ENCODE results near the gene TTC7B.

The TTC7B gene

DNA sequence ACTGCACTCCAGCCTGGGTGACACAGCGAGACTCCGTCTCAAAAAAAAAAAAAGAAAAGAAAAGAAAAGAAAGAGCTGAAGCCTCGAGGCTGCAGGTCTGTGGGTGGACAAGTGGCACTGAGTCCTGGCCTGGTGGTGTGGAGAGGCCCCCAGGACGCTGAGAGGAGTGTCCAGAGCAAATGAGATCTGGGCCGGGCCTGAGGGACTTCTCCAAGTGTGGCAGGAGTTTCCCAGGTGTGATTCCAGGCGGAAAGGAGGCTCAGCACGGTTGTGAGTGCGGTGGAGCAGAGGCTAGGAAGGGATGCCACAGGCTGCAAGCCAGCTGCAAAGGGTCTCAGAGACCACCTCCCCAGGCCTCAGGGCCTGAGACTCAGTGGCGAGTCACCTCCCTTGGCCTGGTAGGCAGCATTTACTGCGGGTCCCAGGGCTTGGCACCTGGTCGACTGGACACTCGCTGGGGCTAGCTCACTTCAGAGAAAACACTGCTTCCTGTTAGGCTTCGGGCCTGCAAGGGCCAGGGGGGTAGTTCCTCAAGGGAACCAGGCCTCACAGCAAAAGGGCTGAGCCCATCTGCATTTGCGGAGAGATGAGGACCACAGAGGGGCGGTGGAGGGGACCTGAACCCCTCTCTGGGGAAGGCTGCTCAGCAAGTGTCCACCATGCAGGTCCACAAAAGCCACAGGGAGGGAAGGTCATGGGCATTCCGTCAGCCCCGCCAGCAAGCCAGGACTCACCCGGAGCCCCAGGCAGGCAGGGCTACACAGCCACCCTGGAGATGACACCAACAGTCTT, 11.7 kb downstream of the TTC7B start:
- no peak for DNase-seq

DNA sequence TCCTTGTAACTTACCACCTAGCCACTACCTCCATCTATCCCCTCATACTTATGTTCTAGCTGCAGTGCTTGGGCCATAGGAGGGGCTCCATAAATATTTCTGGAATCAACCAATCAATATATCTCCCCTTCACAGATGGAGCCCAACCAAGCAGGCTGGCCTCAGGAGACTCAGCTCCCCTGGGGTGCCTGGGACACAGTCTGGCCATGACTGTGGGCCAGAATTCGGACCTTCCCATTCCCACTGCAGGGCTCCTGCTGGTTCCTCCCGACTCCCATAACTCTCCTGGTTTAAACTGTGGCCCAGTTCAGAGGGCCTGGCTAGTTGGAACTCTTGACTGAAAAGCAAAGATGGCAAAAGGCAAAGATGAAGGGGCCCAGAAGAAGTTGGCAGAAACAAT, 13.0 kb downstream of the TTC7B start:
- DNase-seq, result no peak

DNA sequence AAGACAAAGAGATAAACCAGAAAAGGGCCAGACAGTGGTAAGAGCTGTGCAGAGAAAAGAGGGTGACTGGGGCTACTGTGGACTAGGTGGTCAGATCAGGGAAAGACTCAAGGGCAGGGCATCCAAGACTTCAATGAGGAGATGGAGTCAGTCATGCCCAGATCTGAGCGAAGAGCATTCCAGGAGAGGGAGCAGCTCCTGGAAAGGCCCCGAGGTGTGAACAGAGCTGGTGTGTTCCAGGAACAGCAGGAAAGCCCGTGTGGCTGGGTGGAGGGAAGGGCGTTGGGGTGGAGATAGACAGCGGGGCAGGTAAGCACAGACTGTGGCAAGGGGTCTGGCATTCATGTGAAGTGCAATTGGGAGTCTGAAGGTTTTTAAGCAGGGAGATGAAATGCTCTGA, 16.8 kb downstream of the TTC7B start:
- DNase-seq, result no peak

DNA sequence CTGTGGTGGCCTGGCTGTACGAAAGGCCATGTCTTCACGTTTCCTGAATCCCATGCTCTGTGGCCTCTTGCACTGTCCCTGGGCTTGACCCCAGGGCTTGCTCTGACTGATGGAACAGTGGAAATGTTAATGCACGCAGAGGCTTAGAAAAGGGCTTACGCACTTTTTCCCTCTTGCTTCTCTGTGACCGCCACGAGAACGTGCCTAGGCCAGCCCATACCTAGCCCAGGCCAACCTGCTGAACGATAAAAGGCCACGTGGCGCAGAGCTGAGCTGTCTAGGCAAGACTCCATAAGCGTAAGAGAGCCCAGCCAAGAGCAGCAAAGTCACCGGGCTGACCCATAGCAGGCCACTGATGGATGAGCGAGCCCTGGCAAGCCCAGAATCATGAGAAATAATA, 18.3 kb downstream of the TTC7B start:
- no peak for DNase-seq

DNA sequence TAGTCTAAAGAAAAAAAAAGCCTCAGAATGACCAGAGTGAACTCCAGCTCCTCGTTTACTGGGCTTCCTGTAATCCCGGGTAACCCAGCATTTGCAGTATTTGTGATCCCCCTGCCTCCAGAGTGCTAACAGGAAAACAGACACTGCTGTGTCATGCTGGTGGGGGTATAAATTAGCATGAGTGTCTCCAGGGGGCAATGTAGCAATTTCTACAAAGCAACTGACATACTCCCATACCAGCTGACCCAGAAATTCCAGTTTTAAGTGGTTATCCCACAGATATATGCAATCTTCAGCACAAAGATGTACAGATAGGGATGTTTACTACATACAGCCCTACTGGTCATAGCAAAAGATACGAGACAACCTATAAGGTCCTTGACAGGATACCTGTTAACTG, 18.8 kb downstream of the TTC7B start:
- no peak for DNase-seq

DNA sequence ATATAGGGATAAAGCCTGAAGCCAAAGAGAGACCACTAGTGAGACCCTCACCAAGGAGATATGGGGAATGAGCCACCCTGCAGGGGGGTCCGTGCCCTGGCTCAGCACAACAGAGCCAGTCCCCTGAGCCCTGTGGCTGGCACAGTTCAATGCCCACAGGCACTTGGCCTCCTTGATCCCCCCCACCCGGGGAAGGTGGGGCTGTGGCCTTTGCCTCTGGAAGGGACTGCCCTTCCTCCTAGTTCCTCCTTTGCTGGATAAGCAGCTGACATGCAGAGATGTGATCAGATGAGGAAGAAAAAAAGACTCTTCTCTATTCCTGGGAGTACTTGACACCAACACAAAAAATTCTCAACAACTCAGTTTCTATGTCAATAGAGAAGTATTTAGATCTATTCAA, 19.9 kb downstream of the TTC7B start:
- no peak for DNase-seq

DNA sequence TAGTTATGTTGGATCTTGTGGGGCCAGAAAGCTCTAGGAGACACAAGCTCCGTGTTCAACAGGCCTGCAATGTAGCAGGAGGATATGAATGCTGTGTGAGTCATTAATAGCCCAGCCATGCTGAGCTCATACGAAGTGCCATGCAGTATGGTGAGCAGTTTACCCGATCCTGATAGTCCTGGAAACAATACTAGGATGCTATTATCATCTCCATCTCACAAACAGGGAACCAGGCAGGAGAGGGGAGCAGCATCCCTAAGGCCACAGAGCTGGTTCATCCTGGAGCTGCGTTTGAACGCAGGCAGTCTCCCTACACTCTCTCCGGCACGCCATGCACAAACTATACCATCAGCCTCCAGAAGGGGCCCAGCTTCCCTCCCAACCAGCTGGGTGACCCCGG, 20.5 kb downstream of the TTC7B start:
- DNase-seq, result no peak

DNA sequence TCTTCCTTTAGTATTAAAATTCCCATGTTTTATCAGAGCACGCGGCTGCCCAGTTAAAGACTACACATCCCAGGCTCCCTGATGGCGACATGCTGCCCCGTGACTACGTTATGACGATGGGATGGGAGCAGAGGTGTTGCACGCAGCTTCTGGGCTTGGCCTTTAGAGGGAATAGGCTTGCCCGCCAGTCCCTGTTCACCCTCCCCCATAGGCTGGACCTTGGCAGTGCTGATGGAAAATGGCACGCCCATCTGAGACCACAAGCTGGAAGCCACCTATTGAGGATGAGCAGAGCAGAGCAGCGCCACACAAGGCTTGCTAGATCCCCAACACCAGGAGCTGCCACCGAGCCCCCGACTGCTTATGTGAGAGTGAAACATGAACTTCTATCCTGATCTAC, 24.7 kb downstream of the TTC7B start:
- DNase-seq, result no peak

DNA sequence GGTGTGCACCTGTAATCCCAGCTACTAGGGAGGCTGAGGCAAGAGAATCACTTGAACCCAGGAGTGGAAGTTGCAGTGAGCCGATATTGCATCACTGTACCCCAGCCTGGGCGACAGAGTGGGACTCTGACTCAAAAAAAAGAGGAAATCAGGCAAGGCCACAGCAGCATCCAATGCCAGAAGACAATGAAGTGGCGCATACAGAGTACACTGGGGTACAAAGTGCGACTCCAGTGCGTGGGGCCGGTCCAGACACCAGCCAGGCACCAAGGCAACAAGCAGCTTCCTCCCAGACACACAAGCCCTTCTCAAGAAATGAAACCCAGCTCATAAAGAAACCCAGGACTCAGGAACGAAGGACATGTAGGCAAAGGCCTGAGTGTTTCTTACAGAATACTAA, 28.2 kb downstream of the TTC7B start:
- no peak for DNase-seq

DNA sequence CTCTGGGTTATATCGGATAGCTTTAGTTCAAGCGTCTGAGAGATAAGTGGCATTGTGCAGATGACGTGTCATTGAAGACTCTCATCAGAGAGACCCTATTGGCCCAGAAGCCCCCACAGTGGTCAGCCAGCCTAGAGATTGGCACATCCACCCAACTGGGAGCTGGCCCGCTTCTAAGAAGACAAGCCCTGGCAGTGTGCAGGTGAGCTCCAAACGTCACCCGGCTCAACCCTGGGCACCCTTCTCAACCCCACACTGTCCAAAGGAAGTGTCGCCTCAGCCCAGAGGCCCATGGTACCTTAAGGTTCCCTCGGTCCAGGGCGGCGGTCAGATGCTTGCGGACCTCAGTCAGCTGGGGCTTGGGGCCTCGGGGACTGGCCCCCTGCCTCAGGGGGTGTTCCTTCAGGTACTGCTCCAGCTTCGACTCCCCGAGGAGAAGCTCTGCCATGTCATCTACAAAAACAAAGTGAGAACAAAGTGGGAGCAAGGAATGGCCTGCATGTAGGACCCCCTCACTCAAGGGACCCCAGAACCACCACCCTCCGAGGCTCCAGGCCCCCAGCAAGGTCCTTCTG, 30.3 kb downstream of the TTC7B start:
- no peak for DNase-seq

DNA sequence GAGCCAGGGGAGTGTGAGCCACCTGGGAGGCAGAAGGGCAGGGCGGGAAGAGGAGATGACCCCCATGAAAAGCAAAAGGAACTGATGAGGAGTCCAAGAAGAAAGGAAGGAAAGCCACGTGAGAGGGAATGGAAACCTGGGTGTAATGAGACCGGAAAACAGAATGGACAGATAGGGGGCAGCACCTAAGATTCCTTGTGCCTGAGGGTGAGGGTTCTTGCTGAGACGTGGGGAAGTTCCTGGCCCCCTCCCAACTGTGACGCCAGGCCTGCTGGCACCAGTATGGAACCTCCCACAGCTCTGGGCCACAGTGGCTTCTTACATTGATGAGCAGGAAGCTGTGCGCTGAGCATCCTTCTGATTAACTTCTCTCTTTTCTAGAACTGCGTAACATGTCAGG, 30.8 kb downstream of the TTC7B start:
- DNase-seq, result no peak

DNA sequence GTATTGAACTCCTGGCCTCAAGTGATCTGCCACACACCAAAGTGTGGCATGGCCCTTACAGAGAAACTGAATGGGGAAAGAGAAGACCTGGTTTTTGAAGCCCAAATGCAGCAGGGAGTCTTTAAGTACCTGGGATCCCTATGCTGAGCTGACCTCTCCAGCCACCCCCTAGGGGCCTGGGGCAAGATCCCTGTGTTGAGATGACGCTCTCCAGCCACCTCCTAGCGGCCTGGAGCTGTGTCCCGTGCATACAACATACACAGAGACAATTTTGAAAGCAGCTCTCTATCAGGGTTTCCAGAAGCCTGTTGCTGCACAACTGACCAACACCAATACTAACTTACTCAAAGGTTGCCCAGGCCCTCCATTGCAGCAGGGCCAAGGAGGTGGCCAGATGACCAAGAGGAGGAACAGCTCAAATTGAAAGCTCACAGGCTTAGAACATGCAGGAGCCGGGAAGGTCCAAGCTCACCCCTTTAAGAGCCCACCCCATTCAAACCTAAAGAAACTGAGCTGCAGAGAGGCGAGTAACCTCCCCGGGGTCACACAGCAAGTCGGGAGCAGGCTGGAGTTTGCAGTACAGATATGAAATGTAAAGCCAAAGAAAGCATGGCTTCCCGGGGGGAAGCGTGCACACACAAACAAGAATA, 31.5 kb downstream of the TTC7B start:
- no peak for DNase-seq

DNA sequence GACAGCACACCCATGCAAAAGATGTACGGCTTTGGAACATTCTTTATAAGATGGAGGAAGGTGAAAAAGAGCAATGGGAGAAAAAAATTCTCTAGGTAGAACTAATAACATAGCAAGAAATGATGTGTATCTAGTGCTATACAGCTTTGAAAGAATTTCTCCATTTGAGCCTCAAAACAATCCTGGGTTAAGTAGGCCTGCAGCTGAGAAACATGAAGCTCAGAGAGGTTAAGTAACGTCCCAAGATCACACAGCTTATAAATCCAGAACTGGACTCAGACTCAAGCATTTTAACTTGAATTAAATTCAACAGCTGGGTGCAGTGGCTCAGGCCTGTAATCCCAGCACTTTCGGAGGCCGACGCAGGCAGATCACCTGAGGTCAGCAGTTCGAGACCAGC, 32.9 kb downstream of the TTC7B start:
- no peak for DNase-seq

DNA sequence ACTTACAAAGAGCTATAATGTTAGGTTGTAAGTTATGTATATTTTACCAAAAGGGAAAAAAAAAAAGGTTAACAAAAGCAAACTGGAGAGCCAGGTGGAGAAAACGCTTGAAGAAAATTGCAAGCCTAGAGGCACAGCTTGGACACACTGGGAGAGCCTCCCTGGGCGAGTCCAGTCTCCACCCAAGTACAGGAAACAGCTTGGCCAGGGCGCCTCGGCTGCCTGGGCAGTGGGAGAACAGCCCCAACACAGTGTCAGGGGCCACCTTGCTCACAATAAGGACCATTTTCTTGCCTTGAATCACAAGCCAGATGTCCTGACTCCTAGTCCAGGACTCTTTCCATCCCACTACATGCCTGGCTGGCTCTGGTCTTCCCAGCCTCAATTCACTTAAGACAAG, 33.3 kb downstream of the TTC7B start:
- DNase-seq, result no peak

DNA sequence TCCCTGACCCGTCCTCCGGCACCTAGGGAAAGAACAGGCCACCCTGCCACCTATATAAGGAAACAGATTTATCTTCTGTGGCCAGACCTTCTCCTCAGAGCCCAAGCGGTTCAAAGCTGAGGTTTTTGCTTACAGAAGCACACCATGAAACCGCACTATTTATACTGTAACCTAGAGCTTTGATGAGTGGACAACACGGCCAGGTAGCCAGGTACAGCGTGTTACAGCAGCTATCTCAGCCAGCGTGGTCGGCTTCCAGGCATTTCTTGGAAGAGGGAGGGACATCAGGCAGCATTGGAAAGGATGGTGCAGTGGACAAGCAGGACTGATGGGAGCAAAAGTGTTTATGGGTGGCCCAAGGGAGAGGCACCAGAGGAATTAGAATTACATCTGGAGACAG, 34.4 kb downstream of the TTC7B start:
- DNase-seq, result no peak

DNA sequence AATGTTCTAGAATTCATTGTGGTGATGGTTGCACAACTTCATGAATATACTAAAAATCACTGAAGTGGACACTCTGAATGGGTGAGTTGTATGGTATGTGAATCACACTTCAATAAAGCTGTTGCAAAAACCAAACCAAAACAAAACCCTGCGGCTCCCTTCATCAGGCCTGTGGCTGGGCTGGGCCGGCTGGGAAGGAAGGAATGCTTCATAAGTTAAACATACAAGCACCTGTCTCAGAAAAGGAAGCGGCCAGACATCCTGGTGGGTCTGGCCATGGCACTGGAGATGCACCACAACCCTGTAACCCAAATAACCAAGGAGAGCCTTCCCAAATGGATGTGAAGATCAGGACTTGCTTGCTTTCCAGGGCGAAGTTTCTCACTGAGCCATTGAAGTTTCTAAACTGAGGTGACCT, 34.9 kb downstream of the TTC7B start:
- no peak for DNase-seq

DNA sequence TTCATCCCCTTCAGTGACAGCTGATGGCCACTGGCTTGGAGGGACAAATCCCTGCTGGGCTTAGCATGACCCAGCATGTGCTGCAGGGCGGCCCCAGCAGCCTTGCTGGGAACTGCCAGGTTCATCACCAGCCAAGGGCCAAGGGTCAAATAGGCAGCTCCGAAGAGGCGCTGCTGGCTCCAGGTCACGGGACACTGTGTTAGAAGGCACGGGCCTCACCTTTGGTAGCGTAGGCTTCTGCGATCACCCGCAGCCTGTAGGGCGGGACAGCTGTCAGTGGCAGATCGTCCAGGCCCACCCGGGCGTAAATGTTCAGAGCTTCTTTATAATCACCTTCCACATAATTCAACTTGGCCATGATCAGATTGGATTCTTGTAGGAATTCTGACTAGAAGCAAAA, 35.7 kb downstream of the TTC7B start:
- no peak for DNase-seq

DNA sequence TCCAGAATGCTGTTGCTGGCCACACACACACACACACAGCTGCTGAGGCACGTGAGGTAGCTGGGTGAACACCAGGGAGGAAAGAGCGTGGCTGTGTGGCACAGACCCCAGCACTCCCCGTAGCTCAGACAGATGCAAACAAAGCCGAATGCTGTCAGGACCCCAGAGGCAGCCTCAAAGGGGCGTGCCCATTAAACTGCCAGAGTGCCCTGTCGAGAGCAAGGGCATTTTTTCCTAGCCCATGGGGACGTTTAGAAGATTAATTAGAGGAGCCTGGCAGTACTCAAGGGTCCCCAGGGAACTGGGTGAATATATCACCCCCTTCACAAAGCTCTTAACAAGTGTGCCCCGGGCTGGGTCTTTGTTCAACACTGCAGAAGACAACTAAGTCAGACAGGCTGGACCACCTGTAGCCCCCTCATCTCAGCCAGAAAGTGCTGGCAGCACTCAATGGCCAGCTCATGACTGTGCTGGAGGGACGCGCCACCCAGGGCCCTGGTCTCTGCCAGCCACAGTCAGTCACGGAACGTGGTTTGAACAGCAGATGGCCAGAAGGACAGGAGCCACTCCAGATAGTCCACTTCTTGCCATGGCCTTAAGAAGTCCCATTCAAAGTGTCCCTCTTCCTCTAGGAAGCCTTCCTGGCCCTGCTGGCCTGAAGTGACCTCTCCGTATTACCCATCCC, 37.5 kb downstream of the TTC7B start:
- peak; percentile 41 for DNase-seq

DNA sequence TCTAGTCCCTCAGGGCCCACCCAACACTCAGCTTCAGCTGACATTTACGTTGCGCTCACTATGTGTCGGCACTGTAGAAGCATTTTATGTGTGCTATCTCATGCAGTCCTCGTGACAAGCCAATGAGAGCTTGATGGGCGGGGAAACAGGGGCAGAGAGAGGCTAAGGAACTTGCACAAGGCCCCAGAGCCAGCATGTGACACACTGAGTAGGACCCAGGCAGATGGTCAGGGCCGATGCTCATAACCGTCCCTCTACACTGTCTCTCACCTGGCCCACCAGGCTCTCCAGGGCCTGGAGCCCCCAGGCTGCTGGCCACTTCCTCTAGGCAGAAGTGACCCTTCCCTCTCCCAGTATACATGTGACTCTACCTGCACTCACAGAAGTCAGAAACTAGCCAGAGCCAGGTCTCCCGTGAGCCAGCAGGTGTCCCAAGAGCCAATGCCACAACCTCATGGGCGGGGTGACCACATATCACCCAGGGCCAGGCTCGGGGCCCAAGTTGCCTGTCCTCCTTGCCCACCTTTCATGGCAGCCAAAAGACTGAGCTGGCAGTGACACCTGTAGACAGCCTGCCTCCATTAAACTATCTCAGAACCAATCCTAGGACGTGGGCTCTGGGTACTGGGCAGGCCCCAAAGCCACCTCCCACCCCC, 38.3 kb downstream of the TTC7B start:
- no peak for DNase-seq

DNA sequence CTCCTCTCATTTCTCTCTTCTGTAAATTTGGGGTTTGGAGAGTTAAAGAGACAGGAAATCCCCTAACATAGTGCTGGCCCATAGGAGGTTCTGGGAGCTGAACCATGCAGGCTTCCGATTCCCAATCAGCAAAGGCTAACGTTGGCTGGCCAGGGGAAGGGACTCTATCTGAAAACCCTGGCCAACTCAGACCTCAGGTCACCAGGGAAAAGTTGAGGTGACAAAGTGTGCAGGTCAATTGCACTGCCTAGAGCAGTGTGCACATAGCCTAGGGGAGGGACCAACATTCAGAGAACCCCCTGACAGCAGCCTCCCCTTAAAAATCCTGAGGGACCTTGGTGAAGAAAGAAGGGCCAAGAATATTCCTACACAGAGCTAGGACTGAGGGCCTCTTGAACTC, 38.9 kb downstream of the TTC7B start:
- DNase-seq, result no peak

DNA sequence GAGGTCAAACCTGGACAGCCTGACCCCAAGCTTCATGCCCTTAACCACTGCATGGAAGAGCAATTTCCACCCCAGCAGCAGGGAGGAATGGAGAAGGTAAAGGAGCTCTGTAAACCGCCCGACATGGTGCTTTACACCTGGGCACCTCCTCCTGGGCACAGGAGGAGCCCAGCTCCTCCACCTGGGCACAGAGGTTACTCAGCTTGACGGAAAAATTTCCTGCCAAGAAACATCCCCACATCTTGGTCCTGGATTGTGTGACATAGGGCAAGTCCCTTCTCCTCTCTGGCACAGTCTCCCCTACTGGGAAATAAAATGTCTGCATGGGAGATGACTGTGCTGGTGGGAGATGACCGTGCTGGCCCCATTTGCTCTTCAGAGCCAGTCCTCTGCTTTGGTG, 40.8 kb downstream of the TTC7B start:
- DNase-seq, result no peak

DNA sequence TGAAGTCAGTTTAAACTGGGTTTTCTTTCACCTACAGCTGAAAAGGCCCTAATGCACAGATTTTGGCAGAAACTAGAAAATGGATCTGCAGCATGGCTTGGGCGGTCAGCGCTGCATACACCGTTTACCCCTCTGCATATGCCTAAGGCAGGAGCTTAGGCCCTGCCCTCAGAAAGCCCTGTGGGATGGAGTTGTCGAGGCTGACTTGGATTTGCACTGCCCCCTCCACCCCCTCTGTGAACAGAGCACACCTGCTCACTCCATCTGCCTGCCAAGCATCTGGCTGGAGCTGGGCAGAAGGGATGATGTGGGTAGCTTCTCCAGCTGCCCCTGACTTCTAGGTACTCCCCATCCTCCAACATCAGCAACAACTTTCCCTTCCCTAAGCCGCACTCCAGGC, 41.9 kb downstream of the TTC7B start:
- peak; percentile 96 for DNase-seq

DNA sequence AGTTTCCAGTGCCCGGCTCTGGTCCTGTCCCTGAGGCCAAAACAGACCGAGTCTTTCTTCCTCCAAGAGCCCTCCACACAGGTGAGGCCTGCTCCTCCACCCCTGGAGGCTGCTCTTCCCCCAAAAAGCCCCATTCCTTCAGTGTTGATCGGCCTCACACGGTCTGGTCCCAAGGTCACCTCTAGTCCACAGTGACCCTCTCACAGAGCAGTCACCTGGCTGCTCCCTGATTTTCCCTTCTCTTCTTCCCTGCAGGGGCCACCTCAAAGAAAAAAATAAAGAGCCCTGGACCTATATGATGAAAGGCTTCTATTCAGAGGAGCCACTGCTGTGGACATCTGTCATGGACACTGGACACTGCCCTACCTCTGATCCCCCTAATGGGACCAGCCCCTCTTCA, 42.5 kb downstream of the TTC7B start:
- DNase-seq, result no peak

DNA sequence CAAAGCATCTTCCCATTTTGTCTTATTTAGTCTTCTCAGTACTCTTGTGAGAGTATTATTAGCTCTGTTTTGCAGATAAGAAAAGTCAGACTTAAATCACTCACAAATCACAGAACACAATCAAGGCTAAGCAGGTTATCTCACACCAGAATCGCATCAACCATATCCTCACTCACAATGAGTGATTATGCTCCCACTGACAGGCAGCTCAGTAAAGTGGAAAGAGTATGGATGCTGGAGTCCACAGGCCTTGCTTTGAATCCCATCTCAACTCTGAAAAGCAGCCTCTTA, 43.1 kb downstream of the TTC7B start:
- no peak for DNase-seq
